Mammary epithelial cell (primary cell): ENCODE results near the gene TBC1D1.

Experiments used
- EZH2 ChIP-seq: IDR thresholded peaks from 2 replicates; pipeline ENCODE4 v1.6.1; 2012; ENCODE audit warnings: low read length, inconsistent platforms, borderline replicate concordance
- TF ChIP-seq, protein P1 (sequence below), 2 donors: IDR thresholded peaks in 1 of 2; conservative IDR thresholded peaks in 1 of 2; 2 replicates each; pipeline ENCODE4 v1.5.1; 2011 to 2012; ENCODE audit warnings: inconsistent platforms in 2 of 2, low read length in 2 of 2, mild to moderate bottlenecking in 2 of 2, control low read depth in 1 of 2, low read depth in 1 of 2; ENCODE audit not compliant: insufficient read depth in 1 of 2; ENCODE audit errors: extremely low read depth in 1 of 2

DNA sequence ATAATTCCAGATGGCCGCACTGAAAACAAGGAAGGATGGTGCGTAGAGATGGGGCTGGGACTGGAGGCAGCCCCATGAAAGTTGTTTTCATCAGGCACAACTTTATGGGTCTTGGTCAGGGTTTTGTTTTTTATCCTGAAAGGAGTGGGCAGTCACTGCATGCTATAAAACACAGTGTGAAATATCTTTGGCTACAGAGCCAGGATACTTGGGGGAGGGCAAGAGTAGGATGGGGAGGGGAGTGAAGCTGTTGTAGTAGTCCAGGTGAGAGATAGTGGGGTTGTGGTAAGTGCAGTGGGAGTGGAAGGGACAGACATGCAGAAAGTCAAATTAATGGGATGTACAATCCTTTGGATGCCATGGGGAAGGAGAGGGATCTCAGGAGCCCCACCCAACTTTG lies 125.8 kb downstream of the TBC1D1 start:
- TF ChIP-seq, protein P1, sequence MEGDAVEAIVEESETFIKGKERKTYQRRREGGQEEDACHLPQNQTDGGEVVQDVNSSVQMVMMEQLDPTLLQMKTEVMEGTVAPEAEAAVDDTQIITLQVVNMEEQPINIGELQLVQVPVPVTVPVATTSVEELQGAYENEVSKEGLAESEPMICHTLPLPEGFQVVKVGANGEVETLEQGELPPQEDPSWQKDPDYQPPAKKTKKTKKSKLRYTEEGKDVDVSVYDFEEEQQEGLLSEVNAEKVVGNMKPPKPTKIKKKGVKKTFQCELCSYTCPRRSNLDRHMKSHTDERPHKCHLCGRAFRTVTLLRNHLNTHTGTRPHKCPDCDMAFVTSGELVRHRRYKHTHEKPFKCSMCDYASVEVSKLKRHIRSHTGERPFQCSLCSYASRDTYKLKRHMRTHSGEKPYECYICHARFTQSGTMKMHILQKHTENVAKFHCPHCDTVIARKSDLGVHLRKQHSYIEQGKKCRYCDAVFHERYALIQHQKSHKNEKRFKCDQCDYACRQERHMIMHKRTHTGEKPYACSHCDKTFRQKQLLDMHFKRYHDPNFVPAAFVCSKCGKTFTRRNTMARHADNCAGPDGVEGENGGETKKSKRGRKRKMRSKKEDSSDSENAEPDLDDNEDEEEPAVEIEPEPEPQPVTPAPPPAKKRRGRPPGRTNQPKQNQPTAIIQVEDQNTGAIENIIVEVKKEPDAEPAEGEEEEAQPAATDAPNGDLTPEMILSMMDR (conservative IDR thresholded peaks at IDR 0.05 in 1 of 2, IDR thresholded peaks at IDR 0.05 in 1 of 2; ENCODE audit: extremely low read depth in 1 of 2, insufficient read depth in 1 of 2, low read depth in 1 of 2, low read length in 2 of 2) = no peak
- no peak for TF ChIP-seq EZH2
